HG02763 (cell line): ENCODE measurements around the gene ELK4.

ENCODE experiments used
- ATAC-seq: cut with Tn5 transposase; IDR thresholded peaks from one replicate; pipeline ENCODE4 v1.9.1; 2021; ENCODE audit warnings: mild to moderate bottlenecking, moderate library complexity; ENCODE audit not compliant: unreplicated experiment

Gene ELK4

DNA sequence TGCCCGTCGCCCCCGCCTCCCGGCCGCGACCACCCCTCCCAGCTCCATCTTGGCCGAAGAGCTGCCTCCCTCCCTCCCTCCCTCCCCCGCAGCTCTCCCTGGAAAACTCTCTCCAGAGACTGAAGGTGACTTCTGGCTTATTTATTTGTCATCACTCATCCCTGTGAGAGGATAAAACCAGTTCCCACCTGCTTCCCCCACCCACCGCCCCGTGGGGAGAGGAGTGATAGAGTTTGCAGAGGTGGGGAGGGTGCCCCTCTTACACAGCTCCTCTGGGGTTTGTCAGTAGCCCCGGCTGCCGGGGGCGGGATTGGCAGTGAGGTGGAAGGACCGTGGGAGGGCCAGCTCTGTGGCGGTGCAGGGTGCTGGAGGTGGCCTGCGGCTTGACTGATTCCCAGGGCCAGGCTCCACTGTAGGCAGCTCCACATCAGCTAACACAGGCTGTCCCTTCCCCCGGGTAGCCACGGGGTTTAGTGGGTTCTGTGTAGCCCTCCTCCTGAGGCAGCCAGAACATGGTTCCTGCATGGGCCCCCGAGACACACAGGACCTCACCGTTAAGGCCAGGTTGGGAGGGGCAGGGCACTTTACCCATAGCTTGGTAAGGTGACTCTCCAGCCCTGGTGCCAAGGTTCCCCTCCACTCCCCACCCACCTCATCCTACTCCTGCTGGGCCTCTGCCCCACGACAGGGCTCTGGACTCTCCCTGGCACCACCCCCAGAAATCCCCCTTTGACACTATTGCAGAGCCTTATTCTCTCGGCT, 62.2 kb downstream of the ELK4 start:
- ATAC-seq, result no peak

DNA sequence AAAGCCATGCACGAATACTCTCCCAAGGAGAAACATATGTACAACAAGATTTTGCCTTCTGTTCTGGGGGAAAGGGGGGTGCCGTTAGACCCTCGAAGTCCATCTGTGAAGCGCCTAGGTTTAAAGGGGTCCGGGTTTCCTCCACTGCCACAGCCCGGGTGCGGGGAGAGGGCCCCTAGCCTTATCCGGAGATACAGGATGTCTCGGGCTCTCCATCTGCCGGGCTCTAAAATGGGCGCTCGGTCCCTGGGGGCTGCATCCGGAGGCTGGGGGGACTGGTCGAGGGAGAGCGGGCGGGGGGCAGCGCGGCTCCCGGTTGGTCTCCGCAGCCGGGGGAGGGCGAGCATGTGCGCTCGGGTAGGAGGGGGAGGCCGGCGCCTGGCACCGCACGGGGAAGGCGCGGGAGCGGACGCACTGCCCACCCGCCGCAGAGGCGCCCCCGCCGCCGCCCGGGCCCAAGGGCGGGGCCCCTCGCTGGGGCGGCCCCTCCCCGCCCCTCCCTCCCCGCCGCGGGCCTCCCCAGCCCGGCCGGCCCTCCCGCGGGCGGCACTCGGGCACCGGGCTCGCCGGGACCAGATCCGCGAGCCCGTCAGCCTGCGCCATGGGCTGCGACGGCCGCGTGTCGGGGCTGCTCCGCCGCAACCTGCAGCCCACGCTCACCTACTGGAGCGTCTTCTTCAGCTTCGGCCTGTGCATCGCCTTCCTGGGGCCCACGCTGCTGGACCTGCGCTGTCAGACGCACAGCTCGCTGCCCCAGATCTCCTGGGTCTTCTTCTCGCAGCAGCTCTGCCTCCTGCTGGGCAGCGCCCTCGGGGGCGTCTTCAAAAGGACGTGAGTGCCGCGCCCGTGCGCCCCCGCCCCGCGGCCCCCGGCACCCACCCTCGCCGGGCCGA, 63.1 kb downstream of the ELK4 start:
- no peak for ATAC-seq

DNA sequence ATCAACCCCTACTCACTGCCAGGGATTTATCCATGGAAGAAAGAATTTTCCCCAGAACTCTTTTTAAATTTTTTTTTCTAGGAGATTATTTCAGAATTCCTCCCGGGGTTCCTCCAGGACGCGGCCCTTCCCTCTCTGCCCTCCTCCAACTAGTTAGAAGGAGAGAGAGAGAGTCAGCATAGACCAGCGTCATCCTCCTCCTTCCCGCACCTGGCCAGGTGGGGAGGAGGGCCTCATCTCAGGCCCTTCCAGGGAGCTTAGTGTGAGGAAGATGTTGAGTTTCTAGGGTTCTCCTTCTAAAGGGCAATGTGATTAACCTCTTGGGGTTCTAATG, 63.7 kb downstream of the ELK4 start:
- ATAC-seq, result no peak

DNA sequence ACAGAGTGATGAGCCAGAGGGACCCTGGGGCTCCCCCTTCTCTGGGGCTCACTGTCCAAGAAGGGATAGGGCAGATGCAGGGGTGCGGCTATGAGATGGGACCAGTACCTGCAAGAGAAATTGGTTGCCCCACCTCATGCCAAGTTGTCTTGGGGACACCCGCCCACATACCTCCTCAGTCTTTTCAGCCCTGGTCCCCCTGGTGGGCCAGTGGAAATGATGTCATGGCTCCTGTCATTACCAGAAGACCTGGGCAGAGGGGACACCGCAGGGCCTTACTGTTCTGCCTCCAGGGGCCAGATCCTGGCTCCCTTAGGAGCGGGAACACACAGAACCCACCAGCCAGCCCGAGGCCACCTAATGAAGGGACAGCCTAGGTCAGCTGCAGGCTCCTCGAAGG, 64.1 kb downstream of the ELK4 start:
- no peak for ATAC-seq

DNA sequence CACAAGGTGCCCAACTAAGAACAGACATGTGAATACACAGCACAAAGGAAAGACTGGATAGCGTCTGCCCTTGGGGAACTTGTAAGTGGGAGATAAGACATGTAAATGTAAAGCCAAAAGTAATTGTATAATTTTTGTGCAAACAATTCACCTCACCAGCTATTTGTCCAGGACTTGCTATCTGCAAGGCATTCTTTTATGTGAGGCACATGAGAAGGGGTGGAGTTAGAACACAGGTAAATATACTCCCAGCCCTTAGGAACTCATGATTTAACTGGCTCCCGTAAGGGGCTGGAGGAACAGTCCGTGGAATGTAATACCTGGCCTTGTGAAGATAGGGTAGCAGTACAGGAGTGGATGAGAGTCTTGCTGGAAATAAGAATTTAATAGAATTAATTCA, 66.0 kb downstream of the ELK4 start:
- no peak for ATAC-seq

DNA sequence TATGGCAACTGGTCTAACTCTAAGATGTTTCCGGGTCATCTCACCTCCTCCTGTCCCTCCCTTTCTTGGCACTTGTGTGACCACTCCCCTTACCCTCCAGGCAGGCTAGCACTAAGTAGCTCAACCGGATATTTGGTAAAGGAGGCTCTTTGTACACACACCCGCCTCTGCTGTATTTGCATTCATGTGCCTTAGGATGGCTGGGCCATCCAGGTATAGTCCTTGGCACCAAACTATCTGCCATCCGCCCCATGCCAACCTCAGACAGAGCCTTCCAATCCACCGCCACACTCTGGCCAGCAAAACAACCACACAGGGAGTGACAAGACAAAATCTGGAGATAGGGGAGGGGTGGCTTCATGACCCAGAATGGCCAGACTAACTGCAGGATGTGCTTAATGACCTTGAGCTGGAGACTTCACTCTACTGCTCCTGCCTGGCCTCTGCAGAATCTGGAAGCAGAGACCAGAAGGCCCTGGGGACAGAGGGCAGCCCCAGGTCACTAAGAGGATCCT, 67.8 kb downstream of the ELK4 start:
- no peak for ATAC-seq

DNA sequence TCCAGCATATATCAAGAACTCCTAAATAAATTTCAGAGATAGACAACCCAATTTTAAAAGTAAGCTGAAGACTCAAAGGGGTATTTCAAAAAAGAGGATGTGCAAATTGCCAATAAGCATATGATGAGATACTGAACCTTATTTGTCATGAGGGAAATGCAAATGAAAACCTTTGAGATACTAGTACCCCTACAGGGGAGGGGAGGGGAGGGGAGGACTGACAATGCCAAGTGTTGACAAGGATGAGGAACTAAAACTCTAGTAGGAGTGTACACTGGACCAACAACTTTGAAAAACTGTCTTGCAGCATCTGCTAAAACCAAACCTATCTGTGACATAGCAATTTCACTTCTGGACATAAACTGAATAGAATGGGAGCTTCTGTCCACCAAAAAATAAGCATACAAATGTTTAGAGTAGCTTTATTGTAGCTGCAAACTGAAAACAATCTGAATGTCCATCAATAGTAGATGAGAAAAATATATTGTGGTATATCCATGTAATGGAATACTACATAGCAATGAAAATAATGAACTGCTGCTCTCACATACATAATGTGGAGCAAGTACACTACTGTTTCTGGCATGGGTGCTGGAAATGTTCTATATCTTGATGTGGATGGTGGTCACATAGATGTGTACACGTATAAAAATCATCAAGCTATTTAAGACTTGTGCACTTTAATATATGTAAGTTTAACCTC, 70.2 kb downstream of the ELK4 start:
- no peak for ATAC-seq
